Mammary epithelial cell (primary cell): ENCODE measurements around the gene PACSIN2.
"Not testable (repeated sequence)": the region's sequence is repeated elsewhere in the genome, so short reads cannot be mapped to it uniquely, and the experiment has no call there.

Experiments used
- EZH2 ChIP-seq: IDR thresholded peaks from 2 replicates; pipeline ENCODE4 v1.6.1; 2012; ENCODE audit warnings: low read length, inconsistent platforms, borderline replicate concordance
- TF ChIP-seq, protein P1 (sequence below), 2 donors: IDR thresholded peaks in 1 of 2; conservative IDR thresholded peaks in 1 of 2; 2 replicates each; pipeline ENCODE4 v1.5.1; 2011 to 2012; ENCODE audit warnings: inconsistent platforms in 2 of 2, low read length in 2 of 2, mild to moderate bottlenecking in 2 of 2, control low read depth in 1 of 2, low read depth in 1 of 2; ENCODE audit not compliant: insufficient read depth in 1 of 2; ENCODE audit errors: extremely low read depth in 1 of 2

DNA sequence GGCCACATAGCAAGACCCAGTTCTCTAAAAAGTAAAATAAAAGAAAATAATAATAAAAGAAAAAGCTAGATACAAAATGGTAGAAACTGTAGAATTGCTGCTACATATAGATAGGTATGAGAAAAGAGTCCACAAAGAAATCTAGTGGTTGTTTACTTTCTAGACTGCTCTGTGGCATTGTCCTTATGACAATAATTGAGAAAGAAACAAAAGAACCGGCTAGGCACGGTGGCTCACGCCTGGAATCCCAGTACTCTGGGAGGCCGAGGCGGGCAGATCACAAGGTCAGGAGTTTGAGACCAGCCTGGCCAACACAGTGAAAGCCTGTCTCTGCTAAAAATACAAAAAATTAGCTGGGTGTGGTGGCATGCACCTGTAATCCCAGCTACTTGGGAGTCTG lies 1.2 kb upstream of the PACSIN2 start:
- TF ChIP-seq, protein P1, sequence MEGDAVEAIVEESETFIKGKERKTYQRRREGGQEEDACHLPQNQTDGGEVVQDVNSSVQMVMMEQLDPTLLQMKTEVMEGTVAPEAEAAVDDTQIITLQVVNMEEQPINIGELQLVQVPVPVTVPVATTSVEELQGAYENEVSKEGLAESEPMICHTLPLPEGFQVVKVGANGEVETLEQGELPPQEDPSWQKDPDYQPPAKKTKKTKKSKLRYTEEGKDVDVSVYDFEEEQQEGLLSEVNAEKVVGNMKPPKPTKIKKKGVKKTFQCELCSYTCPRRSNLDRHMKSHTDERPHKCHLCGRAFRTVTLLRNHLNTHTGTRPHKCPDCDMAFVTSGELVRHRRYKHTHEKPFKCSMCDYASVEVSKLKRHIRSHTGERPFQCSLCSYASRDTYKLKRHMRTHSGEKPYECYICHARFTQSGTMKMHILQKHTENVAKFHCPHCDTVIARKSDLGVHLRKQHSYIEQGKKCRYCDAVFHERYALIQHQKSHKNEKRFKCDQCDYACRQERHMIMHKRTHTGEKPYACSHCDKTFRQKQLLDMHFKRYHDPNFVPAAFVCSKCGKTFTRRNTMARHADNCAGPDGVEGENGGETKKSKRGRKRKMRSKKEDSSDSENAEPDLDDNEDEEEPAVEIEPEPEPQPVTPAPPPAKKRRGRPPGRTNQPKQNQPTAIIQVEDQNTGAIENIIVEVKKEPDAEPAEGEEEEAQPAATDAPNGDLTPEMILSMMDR (conservative IDR thresholded peaks at IDR 0.05 in 1 of 2, IDR thresholded peaks at IDR 0.05 in 1 of 2; ENCODE audit: extremely low read depth in 1 of 2, insufficient read depth in 1 of 2, low read depth in 1 of 2, low read length in 2 of 2): not testable (repeated sequence)
- not testable (repeated sequence) for TF ChIP-seq EZH2
